Measurements from ENCODE around the gene CAPN8.

The CAPN8 gene

GRCh38 chr1:223617323-223618070, 48.0 kb downstream of the CAPN8 start:
- no peak for DNase-seq (ENCODE audit: low spot score)

DNA sequence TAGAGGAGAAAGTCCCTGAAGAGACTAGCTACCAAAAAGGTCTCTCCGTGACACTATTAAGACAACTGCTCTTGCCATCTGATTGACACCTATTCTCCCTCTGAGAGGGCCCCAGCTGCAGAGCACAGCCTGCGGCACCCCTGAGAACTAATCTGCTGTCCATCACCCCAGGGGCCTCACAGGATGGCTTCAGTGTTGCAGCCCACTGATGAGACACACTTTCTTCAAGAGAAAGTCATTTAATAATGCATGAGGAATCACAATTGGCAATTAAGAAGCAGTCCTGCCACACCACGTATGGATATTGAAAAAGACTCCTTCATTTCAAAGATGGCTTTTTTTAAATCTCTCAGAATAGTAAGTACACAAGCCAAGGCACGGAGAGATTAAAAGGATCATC, 48.9 kb downstream of the CAPN8 start:
- DNase-seq (ENCODE audit: low spot score) = no peak

GRCh38 chr1:223611936-223612335, 53.6 kb downstream of the CAPN8 start:
- no peak for DNase-seq (ENCODE audit: low spot score)

GRCh38 chr1:223609977-223610376, 55.5 kb downstream of the CAPN8 start:
- DNase-seq (ENCODE audit: low spot score) = no peak

DNA sequence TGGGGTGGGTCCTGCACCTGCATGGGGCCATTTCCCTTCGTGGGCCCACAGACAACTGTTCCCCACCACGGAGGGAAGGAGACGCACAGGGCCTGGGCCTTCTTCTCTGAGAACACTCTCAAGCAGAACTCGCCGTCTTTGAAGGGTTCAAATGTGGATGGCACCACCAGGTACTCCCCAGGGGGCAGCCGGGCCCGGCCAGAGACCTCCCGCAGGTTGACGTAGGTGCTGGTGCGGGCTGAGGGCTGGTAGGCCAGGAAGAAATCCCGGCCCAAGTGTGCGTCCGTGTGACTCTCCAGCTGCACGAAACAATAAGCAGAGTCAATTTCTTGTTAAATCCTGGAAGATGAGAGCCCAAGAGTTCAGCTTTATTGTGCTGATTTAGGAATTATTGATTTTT, 56.4 kb downstream of the CAPN8 start:
- DNase-seq (ENCODE audit: low spot score) = no peak

GRCh38 chr1:223558512-223558911, 107.0 kb downstream of the CAPN8 start:
- no peak for DNase-seq (ENCODE audit: low spot score)

DNA sequence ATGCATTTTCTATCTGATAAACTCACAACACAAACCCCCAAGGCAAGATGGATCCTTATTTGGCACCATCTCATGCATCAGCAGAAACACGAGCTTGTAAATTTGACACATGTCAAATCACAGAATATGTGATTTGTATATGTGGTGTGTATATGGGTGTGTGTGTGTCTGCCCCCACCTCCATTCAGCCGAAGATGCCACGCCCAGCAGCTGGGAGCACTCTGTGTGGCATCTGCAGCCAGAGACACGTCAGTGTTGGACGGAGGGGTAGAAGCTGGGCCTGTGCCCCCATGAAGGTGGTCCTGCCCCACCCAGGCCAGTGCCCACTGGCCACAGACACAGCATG, 108.4 kb downstream of the CAPN8 start:
- no peak for DNase-seq (ENCODE audit: low spot score)

GRCh38 chr1:223556414-223557129, 108.9 kb downstream of the CAPN8 start:
- DNase-seq (ENCODE audit: low spot score) = peak; percentile 81

- no peak for DNase-seq (ENCODE audit: low spot score)
These were observed 111.5 kb downstream of the CAPN8 start for GRCh38 chr1:223553957-223554356.

DNA sequence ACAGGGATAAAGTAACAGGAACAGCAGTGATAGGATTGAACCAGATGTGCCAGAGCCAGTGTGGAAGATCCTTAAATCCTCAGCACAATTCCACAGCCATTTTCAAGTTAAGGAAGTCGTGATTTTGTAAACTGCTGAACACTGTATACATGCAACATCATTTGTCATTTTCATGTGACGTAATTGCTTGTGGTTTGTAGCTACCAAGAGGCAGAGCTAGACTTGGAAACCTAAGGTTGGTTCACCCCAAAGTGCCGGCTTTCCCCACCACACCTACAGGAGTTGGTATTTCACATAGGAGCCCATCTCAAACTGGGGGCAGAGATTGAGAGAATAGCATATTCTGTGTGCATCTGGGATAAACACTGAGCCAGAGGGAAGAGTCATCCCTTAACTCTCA, 113.9 kb downstream of the CAPN8 start:
- DNase-seq (ENCODE audit: low spot score) = no peak

DNA sequence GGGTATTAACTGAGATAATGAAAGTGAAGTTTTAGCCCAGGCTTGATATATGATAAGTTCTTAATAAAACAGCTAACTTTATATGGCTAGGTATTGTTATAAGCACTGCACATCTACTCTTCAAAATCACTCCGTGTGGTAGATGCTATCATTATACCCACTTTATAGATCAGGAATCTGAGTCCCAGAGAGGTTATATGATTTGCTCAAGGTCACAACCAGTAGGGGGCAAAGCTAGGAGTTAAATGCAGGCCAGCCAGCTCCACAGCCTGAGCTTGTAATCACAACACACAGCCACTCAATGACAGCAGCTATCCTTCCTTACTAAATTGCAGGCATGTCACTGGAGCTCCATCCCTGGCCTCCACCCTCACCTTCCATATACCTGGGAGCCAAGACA, 115.8 kb downstream of the CAPN8 start:
- no peak for DNase-seq (ENCODE audit: low spot score)

DNA sequence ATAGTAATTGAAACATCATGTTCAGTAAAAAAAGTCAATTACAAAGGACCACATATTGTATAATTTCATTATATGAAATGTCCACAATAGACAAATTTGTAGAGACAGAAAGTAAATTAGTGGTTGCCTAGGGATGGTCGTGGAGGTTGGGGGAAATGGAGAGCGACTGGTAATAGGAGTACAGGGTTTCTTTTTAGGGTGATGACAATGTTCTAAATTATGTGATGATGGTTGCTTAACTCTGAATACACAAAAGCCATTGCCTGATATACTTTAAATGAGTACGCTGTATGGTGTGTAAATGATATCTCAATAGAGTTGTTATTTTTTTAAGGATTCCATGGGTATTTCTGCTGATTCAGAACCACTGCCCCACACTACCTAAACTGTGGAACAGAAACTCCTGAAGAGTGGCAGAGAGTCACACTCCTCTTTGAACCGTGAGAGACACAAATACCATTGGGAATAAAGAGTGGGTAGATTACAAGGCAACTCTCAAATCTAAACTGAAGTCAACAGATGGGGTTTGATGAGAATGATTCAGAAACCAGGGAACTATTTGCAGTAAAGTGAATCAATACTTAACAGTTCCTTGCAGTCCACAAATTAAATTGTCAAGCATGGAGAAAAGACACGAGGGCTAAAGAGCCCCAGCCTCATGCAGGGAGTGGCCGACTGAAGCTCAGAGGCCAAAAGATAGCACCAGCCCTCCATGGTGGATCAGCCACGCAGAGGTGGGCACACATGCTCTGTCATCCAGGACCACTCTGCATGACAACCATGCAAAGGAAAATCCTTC, 118.0 kb downstream of the CAPN8 start:
- DNase-seq (ENCODE audit: low spot score) = no peak

DNA sequence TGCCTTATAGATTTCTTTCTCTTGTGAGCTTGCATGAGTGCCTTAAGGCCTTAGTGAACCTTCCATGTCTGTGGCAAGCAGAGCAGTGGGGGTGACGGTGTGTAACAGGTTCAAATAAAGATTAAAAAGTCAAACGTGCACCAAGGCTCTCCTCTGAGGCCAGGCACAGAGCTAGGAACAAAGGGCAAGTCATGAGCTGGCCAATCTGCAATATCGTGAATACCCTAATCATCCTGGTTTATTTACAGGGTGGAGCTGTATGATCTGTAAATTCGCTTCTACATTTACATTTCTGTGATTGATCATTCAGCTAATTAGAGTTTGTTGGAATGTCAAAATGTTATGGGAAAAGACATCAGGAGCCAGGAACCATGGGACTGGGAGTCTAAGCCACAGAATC, 120.2 kb downstream of the CAPN8 start:
- no peak for DNase-seq (ENCODE audit: low spot score)

GRCh38 chr1:223543560-223543959, 121.9 kb downstream of the CAPN8 start:
- DNase-seq (ENCODE audit: low spot score) = no peak

GRCh38 chr1:223542831-223543230, 122.7 kb downstream of the CAPN8 start:
- DNase-seq (ENCODE audit: low spot score) = no peak

DNA sequence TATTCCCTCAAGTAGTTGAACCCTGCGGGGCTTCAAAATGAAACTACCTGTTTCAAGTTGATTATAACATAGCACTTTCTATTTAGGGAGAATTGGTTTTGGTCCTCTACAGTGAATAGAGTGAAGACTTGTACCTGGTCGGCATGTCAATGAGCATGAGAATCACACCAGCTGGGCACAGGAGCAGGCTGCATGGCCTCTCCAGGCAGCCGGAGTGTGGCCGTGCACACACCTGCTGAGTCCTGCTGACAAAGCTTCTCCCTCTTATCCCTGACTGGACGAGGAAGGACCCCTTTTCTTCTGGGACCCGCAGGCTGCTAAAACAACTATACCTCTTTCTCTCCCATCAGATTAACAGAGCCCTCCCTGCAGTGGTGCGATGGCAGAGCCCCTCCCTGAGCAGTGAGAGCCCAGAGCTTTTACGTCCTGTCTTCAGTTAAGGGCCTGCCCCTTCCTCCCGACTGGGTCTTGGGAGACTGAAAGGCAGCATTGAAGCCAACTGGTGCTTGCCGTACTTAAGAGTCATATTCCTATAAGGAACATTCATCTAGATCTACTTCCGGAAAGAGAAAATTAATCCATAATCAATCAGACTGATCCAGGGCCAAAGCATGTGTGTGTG, 124.9 kb downstream of the CAPN8 start:
- no peak for DNase-seq (ENCODE audit: low spot score)

DNA sequence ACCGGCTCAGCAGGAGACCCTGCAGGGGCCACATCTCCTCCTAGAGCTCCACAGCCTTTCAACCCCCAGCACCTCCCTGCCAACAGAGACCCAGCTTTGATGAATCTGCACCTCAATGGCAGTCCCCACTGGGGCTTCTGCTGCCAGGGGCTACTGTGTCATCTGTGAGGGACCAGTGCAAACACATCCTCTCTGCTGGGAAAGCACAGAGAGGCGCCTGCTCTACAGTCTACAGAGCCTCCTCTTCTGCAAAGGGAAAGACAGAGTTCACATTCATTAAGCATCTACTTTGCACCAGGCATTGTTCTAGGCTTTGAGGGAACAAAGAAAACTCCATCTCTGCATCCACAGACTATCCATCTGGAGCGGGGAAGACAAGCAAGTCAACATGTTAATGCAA, 125.8 kb downstream of the CAPN8 start:
- DNase-seq (ENCODE audit: low spot score) = no peak

DNA sequence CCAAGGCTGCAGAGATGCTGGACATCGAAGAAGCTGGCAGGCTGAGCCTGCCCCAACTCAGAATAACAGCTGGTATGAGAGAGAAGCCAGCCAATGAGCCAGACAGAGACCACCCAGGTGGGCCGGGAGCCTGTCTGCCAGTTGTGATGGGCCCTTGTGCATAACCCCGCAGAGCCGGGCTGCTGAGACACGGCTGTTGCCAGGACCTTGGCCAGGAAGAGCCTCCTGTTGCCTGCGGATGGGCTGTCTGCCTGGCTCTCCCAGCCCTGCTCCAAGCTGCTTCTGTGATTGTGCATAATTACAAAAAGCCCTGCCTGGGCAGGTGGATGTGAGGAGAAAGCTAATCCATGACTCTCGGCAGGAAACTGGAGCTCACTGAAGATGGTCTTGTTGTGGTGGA, 126.5 kb downstream of the CAPN8 start:
- no peak for DNase-seq (ENCODE audit: low spot score)

DNA sequence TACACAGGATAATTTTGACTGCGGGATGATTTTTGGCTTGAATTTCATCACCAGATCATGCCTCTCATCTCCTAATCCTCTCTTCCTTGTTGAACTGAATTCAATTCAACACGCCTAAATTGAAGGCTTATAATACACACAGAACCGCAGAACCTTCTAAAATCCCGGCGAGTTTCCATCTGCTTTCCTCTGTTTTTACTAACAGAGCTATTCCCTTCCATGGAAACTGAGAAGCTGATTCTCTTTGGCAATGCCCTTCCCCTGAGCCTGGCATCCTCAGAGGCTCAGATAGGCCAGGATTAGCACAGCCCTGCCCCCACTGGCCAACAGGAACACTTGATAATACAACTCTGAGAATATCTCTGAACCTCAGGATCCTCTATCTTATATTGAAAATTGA, 130.2 kb downstream of the CAPN8 start:
- DNase-seq (ENCODE audit: low spot score) = no peak

DNA sequence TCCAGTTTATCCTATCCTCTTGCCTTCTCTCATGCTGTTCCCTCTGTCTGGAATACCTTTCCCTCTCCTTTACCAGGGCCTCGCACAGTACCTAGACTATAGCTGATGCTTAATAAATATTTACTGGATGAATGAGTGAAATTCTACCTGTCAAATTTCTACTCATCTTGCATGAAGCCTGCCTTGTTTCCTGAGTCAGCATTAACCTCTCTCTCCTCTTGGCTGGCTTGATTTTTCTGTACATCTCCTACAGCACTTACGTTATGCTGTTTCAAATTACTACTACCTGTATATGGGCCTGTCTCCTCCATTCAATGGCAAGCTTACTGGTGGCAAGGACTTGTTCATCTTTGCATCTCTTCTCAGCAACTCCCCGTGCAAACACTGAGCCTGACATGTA, 130.8 kb downstream of the CAPN8 start:
- no peak for DNase-seq (ENCODE audit: low spot score)

GRCh38 chr1:223533708-223534107, 131.8 kb downstream of the CAPN8 start:
- DNase-seq (ENCODE audit: low spot score) = no peak

DNA sequence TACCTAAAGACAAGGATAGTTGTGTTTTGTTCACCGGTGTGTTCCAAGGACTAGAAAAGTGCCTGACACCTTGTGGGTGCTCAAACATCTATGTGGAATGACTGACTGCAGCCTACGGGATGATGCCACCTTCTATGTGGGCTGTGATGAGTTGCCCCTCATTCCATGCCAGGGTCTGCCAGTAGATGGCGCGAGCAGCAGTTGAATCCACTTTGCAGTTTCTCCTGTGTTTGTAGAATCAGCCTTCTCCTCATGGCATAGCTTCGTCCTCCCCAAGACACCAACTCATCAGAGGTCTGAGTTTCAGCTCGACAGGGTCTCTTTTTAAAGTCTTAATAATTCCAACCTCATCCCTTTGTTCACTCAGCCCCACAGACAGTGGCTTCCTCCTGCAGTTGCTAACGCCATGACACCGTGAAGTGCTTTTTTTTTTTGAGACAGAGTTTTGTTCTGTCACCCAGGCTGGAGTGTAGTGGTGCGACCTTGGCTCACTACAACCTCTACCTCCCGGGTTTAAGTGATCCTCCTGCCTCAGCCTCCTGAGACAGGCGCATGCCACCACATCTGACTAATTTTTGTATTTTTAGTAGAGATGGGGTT, 133.7 kb downstream of the CAPN8 start:
- DNase-seq (ENCODE audit: low spot score) = peak; percentile 73

Data from HuH-7 (cell line).